ENCODE results near the gene B9D1.
A peak's percentile ranks its signal among the peaks of the same experiment; 100 is the strongest.

The B9D1 gene

DNA sequence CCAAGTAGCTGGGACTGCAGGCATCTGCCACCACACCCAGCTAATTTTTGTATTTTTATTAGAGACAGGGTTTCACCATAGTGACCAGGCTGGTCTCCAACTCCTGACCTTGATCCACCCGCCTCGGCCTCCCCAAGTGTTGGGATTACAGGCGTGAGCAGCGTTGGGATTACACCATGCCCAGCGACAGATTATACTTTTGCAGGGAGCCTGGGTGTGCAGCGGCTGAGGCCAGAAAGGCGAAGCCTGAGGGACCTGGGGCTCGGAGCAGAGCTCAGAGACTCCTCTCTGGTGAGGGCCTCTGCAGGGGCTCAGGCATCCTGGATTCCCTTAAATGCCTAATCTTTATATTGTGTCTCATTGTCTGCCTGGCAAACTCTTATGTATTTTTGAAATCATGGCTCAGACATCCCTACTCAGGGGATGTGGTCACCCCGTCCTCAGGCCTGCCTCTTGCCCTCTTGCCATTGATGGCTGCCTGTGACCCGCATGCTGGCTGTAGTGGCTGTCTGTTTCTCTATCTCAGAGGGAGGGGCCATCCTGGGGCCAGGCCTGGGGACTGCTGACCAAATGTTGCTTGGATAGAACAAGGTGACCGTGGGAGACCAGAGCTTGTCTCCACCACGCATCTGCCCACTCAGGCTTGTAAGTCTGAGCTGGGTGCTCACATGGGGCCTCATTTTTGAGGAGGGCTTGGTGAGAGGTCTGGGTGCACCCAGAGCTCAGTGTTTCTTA lies 42.6 kb downstream of the B9D1 start:
- Histone ChIP-seq H3K4me3 (ENCODE audit: low read length) (no peak overlapping the region), H3K36me3 (ENCODE audit: insufficient read depth, low read length) (peaks cover 12% of the 10 kb centered on the region), H2AFZ (ENCODE audit: low read depth, low read length) (no peak overlapping the region), H3K27me3 (ENCODE audit: insufficient read depth, low read length) (no peaks in the 10 kb centered on the region), H3K9me3 (ENCODE audit: low read length) (no peaks in the 10 kb centered on the region), H3K4me1 (ENCODE audit: insufficient read depth, low read length) (peaks cover 21% of the 10 kb centered on the region)

DNA sequence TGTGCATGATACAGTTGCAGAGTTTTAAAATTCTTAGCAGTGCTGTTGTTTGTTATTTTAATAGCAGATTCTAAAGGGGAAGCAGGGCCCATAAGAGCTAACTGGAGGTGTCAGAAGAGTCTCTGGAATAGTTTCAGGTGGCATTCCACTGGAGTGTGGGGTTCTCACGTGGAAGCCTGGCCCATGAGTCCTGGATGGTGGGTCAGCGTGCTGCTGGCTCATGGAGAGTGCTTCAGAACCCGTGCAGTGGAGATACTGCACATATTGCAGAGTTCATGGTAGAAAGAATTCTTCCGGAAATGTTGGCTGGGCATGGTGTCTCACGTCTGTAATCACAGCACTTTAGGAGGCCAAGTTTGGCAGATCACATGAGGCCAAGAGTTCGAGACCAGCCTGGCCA lies 43.9 kb downstream of the B9D1 start:
- Histone ChIP-seq H3K9me3 (ENCODE audit: low read length) (no peaks in the 10 kb centered on the region), H2AFZ (ENCODE audit: low read depth, low read length) (no peak overlapping the region), H3K4me3 (ENCODE audit: low read length) (no peak overlapping the region), H3K4me1 (ENCODE audit: insufficient read depth, low read length) (peaks cover 21% of the 10 kb centered on the region), H3K27me3 (ENCODE audit: insufficient read depth, low read length) (no peaks in the 10 kb centered on the region), H3K36me3 (ENCODE audit: insufficient read depth, low read length) (peaks cover 15% of the 10 kb centered on the region)

DNA sequence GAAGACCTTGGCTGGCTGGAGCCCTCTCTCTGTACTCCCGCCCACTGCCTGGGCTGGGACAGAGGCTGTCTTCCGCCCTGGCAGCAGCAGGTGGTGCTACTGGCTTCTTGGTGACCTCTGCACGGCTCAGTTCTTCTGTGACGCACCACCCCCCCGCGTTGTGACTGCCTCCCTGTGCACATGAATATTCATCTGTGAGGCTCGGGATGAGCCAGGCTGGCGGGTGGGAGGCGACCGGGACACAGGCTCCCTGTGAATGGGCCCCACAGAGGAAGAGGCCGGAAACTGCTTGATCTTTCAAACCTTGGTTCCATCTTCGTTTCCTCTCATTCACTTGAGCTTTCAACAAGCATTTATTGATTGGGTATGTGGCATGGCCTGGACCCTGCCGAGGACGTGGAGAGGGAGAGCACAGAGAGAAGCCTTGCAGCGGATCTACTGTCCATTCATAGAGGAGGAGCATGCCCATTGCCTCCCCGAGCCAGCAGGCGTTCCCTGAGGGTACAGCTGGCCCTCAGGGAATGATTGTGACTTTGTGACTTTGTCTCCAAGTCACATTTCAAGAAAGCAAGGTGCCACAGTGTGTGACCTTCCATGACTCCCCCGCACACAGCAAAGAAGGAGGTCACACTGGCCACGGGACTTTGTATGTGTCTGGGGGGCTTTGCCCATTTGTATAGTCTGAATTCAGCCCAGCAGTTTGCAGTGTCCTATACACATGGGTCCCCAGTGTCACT lies 45.0 kb downstream of the B9D1 start:
- H3K4me1 ChIP-seq (ENCODE audit: insufficient read depth, low read length), result peaks cover 21% of the 10 kb centered on the region
- H3K9me3 ChIP-seq (ENCODE audit: low read length), result no peaks in the 10 kb centered on the region
- peaks cover 19% of the 10 kb centered on the region for H3K36me3 ChIP-seq (ENCODE audit: insufficient read depth, low read length)
- peak overlapping the region; percentile 31 for H3K4me3 ChIP-seq (ENCODE audit: low read length)
- no peak overlapping the region for H2AFZ ChIP-seq (ENCODE audit: low read depth, low read length)
- no peaks in the 10 kb centered on the region for H3K27me3 ChIP-seq (ENCODE audit: insufficient read depth, low read length)

DNA sequence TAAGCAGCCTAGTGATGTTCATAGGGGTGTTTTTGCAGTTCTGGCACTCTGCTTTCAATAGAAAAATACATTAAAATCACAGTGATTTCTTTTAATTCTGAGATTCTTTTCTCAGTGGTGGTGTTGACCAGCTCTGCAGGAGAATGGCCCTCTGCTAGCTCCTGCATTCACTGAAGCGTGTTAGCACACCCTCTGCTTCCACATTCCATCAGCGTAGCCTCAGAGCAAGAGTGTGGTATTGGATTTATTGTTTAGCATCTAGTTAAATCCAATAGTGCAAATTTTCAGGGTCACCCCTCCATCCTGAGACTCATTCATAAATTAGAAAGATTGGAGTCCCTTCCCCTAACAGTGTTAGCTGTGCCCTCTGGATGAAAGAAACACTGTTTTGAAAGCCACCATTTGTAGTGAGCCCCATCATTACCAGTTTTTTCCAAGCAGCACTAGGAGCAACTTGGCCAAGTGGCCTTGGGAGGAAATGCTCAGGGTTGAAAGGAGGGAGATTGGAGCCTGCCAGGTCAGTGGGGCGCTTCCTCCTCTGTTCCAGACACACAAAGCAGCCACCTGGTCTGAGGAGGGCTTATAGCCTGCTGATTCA lies 45.7 kb downstream of the B9D1 start:
- H3K27me3 ChIP-seq (ENCODE audit: insufficient read depth, low read length), result no peaks in the 10 kb centered on the region
- peak overlapping the region; percentile 7 for H3K4me3 ChIP-seq (ENCODE audit: low read length)
- no peak overlapping the region for H2AFZ ChIP-seq (ENCODE audit: low read depth, low read length)
- no peaks in the 10 kb centered on the region for H3K9me3 ChIP-seq (ENCODE audit: low read length)
- H3K36me3 ChIP-seq (ENCODE audit: insufficient read depth, low read length), result peaks cover 26% of the 10 kb centered on the region
- H3K4me1 ChIP-seq (ENCODE audit: insufficient read depth, low read length), result peaks cover 21% of the 10 kb centered on the region

DNA sequence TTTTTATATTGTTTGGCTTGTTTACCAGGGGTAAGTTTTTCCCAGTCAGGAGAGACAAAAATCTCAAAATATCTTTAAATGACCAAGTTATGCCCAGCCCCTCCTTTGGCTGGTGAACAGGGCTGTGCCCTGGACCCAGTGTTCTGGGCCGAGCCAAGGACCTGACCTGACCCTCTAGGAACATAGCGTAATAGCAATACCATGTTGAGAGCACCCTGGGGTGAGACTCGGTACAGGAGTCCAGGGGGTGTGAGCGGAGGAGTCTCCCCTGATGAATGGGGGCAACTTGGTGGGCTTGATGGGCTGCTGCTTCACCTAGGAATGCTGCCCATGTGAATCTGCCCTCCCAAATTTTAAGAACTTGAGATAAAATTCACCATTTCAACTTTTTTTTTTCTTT lies 47.4 kb downstream of the B9D1 start:
- H3K4me3 ChIP-seq (ENCODE audit: low read length), result no peak overlapping the region
- peaks cover 21% of the 10 kb centered on the region for H3K4me1 ChIP-seq (ENCODE audit: insufficient read depth, low read length)
- H3K27me3 ChIP-seq (ENCODE audit: insufficient read depth, low read length), result no peaks in the 10 kb centered on the region
- no peak overlapping the region for H2AFZ ChIP-seq (ENCODE audit: low read depth, low read length)
- no peaks in the 10 kb centered on the region for H3K9me3 ChIP-seq (ENCODE audit: low read length)
- H3K36me3 ChIP-seq (ENCODE audit: insufficient read depth, low read length), result peaks cover 27% of the 10 kb centered on the region

DNA sequence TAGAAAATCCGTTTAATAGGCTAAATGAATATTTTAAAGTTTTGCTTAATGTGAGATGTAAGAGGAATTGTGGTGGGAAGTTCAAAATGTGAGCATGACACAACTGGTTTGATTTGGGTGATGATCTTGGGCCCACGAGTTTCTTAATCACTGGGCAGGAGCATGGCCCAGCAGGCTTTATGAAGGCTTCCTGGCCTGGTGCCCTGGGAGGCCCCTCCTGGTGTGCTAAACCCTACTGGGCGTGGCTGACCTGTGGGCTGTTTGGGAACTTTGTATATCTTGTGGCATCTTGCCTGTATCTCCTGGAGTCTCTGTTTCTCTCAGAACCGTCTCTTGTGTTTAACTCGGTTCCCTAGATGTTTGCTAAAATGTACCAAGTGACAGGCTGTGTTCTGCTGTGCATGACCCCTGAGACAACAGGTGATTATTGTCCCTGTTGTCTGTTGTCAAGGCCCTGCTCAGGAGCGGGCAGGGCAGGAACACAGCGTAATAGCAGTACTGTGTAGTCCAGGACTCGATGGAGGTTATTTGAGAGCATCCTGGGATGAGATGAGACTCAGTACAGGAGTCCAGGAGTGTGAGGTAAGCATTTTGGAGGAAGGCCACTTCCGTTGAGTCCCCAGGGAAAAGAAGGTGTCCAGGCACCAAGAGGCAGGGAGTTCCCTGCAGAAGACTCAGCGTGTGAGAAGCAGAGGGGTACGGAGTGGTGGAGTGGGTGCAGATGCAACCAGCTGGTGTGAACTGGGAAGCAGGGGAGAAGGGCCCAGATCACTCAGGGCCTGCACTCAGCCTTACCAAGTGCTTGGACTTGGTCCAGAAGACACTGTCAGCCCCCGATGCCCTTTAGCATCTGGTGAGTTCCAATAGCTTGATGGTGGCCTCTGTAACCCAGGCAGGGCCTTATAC lies 48.5 kb downstream of the B9D1 start:
- Histone ChIP-seq H3K4me1 (ENCODE audit: insufficient read depth, low read length) (peaks cover 21% of the 10 kb centered on the region), H3K36me3 (ENCODE audit: insufficient read depth, low read length) (peaks cover 32% of the 10 kb centered on the region), H2AFZ (ENCODE audit: low read depth, low read length) (no peak overlapping the region), H3K27me3 (ENCODE audit: insufficient read depth, low read length) (no peaks in the 10 kb centered on the region), H3K4me3 (ENCODE audit: low read length) (no peak overlapping the region), H3K9me3 (ENCODE audit: low read length) (no peaks in the 10 kb centered on the region)

DNA sequence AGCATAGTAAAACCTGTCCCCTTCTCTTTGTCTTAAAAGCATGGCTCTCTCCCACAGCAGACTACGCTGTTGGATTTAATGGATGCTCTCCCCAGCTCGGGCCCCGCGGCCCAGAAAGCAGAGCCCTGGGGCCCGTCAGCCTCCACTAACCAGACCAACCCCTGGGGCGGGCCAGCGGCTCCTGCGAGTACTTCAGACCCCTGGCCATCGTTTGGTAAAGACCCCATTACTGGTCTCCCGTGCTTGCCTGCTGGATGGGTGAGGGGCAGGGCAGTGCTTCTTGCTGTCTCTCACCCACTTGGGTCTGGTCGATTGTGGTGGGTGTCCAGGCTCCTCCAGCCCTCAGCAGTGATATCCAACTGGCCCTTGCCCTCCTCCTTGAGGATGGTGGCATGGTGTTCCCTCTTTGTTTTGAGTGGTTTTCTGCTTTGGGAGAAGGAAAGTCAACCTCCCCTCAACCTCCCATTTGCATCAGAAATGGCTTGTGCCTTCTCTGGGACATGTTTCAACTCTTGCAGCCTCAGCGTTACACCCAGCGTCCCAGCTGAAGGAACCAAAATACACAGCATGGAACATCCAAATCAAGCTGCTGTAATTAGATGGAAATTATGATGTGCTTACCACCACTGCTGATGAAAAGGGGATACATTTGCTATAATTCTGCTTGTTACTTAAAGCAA lies 49.3 kb downstream of the B9D1 start:
- Histone ChIP-seq H2AFZ (ENCODE audit: low read depth, low read length) (no peak overlapping the region), H3K4me3 (ENCODE audit: low read length) (no peak overlapping the region), H3K27me3 (ENCODE audit: insufficient read depth, low read length) (no peaks in the 10 kb centered on the region), H3K36me3 (ENCODE audit: insufficient read depth, low read length) (peaks cover 32% of the 10 kb centered on the region), H3K4me1 (ENCODE audit: insufficient read depth, low read length) (peaks cover 21% of the 10 kb centered on the region), H3K9me3 (ENCODE audit: low read length) (no peaks in the 10 kb centered on the region)

DNA sequence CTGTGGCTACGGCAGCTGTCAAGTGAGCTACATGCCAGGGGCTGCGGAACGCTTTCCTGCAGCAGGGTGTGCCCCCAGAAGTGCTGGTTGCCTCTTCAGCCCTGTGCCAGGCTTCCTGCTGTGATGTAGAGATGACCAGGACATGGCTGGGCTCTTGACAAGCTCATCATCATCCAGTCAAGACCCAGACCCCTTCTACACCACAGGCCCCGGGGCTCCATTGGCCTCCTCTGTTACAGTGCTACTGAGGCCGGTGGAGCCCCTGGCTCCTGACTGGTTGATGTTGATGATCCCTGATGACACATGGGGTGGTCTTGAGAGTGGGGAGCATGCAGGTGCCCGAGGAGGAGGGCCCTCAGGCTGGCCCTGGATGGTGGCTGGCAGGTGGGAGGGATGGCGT lies 50.1 kb downstream of the B9D1 start:
- H3K36me3 ChIP-seq (ENCODE audit: insufficient read depth, low read length), result peaks cover 32% of the 10 kb centered on the region
- no peak overlapping the region for H2AFZ ChIP-seq (ENCODE audit: low read depth, low read length)
- H3K4me3 ChIP-seq (ENCODE audit: low read length), result no peak overlapping the region
- H3K9me3 ChIP-seq (ENCODE audit: low read length), result no peaks in the 10 kb centered on the region
- no peaks in the 10 kb centered on the region for H3K27me3 ChIP-seq (ENCODE audit: insufficient read depth, low read length)
- H3K4me1 ChIP-seq (ENCODE audit: insufficient read depth, low read length), result peaks cover 13% of the 10 kb centered on the region

DNA sequence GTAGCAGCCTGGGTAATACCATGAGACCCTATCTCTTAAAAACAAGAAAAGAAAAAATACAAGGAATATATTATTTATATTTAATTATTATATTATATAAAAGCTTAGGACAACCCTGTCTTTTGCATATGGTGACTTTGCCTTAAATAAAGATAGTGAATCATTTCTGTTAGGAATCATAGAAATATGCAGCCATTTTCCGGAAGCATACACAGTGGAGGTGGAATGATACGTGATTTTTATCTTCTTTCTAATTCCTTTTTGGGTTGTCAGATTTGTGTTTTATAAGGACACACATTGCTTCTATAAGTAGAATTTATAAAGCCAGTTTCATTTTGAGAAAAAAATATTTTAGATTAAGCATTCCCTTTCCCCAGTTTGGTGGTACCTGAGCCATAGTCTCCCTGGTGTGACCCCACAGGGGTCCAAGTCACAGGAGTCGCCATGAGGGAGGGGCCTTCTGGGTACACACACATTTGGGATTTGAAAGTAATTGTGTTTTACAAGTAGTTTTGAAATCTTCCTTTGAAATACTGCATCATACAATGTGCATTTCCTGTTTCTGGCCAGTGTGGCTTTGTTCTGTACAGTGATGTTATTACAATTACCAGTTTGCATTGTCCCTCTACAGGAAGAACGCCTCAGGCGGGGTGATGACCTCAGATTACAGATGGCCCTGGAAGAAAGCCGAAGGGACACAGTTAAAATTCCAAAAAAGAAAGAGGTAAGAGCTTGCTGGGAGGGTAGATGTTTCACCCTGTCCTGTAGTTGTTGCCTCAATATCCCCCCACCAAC lies 50.9 kb downstream of the B9D1 start:
- Histone ChIP-seq H2AFZ (ENCODE audit: low read depth, low read length) (no peak overlapping the region), H3K4me1 (ENCODE audit: insufficient read depth, low read length) (peaks cover 5% of the 10 kb centered on the region), H3K27me3 (ENCODE audit: insufficient read depth, low read length) (no peaks in the 10 kb centered on the region), H3K9me3 (ENCODE audit: low read length) (no peaks in the 10 kb centered on the region), H3K4me3 (ENCODE audit: low read length) (no peak overlapping the region), H3K36me3 (ENCODE audit: insufficient read depth, low read length) (peaks cover 32% of the 10 kb centered on the region)

DNA sequence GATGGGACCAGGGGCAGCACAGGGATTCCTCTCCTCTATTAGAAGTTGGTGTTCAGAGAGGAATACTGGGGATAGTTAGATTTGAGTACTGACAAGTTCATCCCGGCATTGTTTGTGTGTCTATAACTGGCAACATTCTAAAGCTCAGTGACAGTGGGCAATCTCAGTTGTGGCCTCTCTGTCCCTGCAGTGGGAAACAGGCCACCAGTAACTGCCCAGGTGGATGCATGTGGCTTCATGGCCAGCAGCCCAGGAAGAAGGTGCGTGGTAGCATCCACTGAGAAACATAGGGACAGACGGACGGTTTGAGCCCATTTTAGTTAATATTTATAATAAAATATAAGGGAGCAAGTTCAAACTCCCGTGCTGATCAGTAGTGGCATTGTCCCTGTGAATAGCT lies 51.5 kb downstream of the B9D1 start:
- Histone ChIP-seq H2AFZ (ENCODE audit: low read depth, low read length) (no peak overlapping the region), H3K36me3 (ENCODE audit: insufficient read depth, low read length) (peaks cover 32% of the 10 kb centered on the region)

DNA sequence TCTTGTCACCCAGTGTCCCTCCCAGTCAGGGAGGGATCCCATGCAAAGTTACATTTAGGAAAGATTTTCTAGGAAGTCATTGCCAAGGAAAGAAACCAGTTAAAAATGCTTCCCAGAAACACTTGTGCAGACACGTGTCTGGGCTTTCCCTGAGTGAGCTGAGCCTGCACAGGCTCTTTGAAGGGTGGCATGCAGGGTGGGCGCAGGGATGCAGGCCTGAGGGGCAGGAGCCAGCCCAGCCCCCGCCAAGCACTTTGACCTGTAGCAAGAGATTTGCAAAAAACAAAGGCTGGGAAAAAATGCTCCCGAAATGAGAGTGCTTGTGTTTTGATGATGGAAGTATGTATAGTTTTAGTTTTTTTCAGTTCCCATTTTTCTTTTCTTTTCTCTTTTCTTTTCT lies 52.4 kb downstream of the B9D1 start:
- Histone ChIP-seq H3K9me3 (ENCODE audit: low read length) (no peaks in the 10 kb centered on the region), H2AFZ (ENCODE audit: low read depth, low read length) (no peak overlapping the region), H3K36me3 (ENCODE audit: insufficient read depth, low read length) (peaks cover 32% of the 10 kb centered on the region), H3K4me3 (ENCODE audit: low read length) (no peak overlapping the region), H3K4me1 (ENCODE audit: insufficient read depth, low read length) (no peaks in the 10 kb centered on the region), H3K27me3 (ENCODE audit: insufficient read depth, low read length) (no peaks in the 10 kb centered on the region)

More for the DNA sequence above, 51.5 kb downstream of the B9D1 start:
- Histone ChIP-seq H3K4me1 (ENCODE audit: insufficient read depth, low read length) (no peaks in the 10 kb centered on the region), H3K9me3 (ENCODE audit: low read length) (no peaks in the 10 kb centered on the region), H3K27me3 (ENCODE audit: insufficient read depth, low read length) (no peaks in the 10 kb centered on the region), H3K4me3 (ENCODE audit: low read length) (no peak overlapping the region)

DNA sequence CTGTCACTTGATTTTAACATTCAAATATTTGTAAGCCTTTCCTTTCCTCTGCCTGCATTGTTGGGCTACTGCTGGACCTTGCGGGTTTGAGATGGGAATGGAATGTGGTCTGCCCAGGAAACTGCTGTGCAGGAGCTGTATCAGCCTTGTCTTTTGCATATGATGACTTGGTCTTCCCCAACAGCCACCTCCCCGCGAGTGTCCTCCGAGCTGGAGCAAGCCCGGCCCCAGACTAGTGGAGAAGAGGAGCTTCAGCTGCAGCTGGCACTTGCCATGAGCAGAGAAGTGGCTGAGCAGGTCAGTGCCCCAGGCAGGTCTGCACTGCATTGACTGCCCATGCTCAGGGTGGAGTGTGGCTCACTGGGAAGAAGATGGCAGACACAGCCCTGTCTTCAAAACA lies 52.8 kb downstream of the B9D1 start:
- no peak overlapping the region for H2AFZ ChIP-seq (ENCODE audit: low read depth, low read length)
- H3K4me3 ChIP-seq (ENCODE audit: low read length), result no peak overlapping the region
- H3K4me1 ChIP-seq (ENCODE audit: insufficient read depth, low read length), result no peaks in the 10 kb centered on the region
- no peaks in the 10 kb centered on the region for H3K27me3 ChIP-seq (ENCODE audit: insufficient read depth, low read length)
- H3K9me3 ChIP-seq (ENCODE audit: low read length), result no peaks in the 10 kb centered on the region
- H3K36me3 ChIP-seq (ENCODE audit: insufficient read depth, low read length), result peaks cover 32% of the 10 kb centered on the region

Data from neuron (in vitro differentiated cells).